ENCODE data around the gene FAM117A.
"Not testable (repeated sequence)": the region's sequence is repeated elsewhere in the genome, so short reads cannot be mapped to it uniquely, and the experiment has no call there.

The FAM117A gene

GRCh38 chr17:49776551-49777300 is 12.8 kb upstream of the FAM117A start:
- Mint-ChIP-seq H3K27ac (no peak overlapping the region), H3K4me3 (no peak overlapping the region), H3K9me3 (no peaks in the 10 kb centered on the region), H3K4me1 (peaks cover 6% of the 10 kb centered on the region), H3K27me3 (no peaks in the 10 kb centered on the region)
- ATAC-seq: no peak
- DNase-seq: no peak

GRCh38 chr17:49775546-49776260 is 11.8 kb upstream of the FAM117A start:
- no peak for DNase-seq

GRCh38 chr17:49766918-49767530 is 3.1 kb upstream of the FAM117A start:
- peaks cover 8% of the 10 kb centered on the region for H3K27me3 Mint-ChIP-seq
- H3K9me3 Mint-ChIP-seq: no peaks in the 10 kb centered on the region
- peaks cover 25% of the 10 kb centered on the region for H3K4me1 Mint-ChIP-seq
- peak overlapping the region in 1 of 2 donors; percentile 27 for H3K27ac Mint-ChIP-seq
- H3K4me3 Mint-ChIP-seq: no peak overlapping the region
- ATAC-seq (no peak), DNase-seq (no peak)

More at GRCh38 chr17:49775546-49776260, 11.8 kb upstream of the FAM117A start:
- no peak overlapping the region for H3K27ac Mint-ChIP-seq
- no peaks in the 10 kb centered on the region for H3K27me3 Mint-ChIP-seq
- H3K4me1 Mint-ChIP-seq: peaks cover 6% of the 10 kb centered on the region
- no peaks in the 10 kb centered on the region for H3K9me3 Mint-ChIP-seq
- H3K4me3 Mint-ChIP-seq: no peak overlapping the region
- ATAC-seq: no peak

GRCh38 chr17:49764559-49765180 is 739 bp upstream of the FAM117A start:
- Mint-ChIP-seq H3K27me3 (peaks cover 8% of the 10 kb centered on the region), H3K4me1 (peaks cover 47% of the 10 kb centered on the region), H3K27ac (peak overlapping the region in 1 of 2 donors; percentile 57), H3K9me3 (no peaks in the 10 kb centered on the region), H3K4me3 (peak overlapping the region; percentile 95 to 100)
- no peak for DNase-seq
- ATAC-seq: no peak

GRCh38 chr17:49762151-49762941 is 1.6 kb downstream of the FAM117A start:
- Mint-ChIP-seq H3K27me3 (peaks cover 8% of the 10 kb centered on the region), H3K27ac (no peak overlapping the region), H3K4me3 (peak overlapping the region; percentile 95 to 100), H3K9me3 (no peaks in the 10 kb centered on the region), H3K4me1 (peaks cover 68% of the 10 kb centered on the region)
- DNase-seq (no peak), ATAC-seq (no peak)

GRCh38 chr17:49760932-49761558 is 2.9 kb downstream of the FAM117A start:
- ATAC-seq: no peak
- Mint-ChIP-seq H3K27ac (no peak overlapping the region), H3K4me1 (peaks cover 81% of the 10 kb centered on the region), H3K9me3 (no peaks in the 10 kb centered on the region), H3K4me3 (peak overlapping the region; percentile 57 to 95), H3K27me3 (peaks cover 6% of the 10 kb centered on the region)
- no peak for DNase-seq

GRCh38 chr17:49760296-49760695 is 3.6 kb downstream of the FAM117A start:
- H3K27ac Mint-ChIP-seq: peak overlapping the region in 1 of 2 donors; percentile 49
- peak overlapping the region; percentile 57 to 60 for H3K4me3 Mint-ChIP-seq

GRCh38 chr17:49759203-49759602 is 4.7 kb downstream of the FAM117A start:
- H3K9me3 Mint-ChIP-seq: no peaks in the 10 kb centered on the region
- no peak for ATAC-seq
- no peak overlapping the region for H3K4me3 Mint-ChIP-seq
- peaks cover 88% of the 10 kb centered on the region for H3K4me1 Mint-ChIP-seq
- no peak for DNase-seq
- H3K27ac Mint-ChIP-seq: no peak overlapping the region
- no peaks in the 10 kb centered on the region for H3K27me3 Mint-ChIP-seq

More at GRCh38 chr17:49760296-49760695, 3.6 kb downstream of the FAM117A start:
- Mint-ChIP-seq H3K9me3 (no peaks in the 10 kb centered on the region), H3K4me1 (peaks cover 87% of the 10 kb centered on the region), H3K27me3 (no peaks in the 10 kb centered on the region)
- no peak for ATAC-seq
- DNase-seq: no peak

GRCh38 chr17:49758464-49759010 is 5.4 kb downstream of the FAM117A start:
- H3K27me3 Mint-ChIP-seq, H3K4me3 Mint-ChIP-seq, ATAC-seq, DNase-seq, H3K27ac Mint-ChIP-seq, H3K9me3 Mint-ChIP-seq: not testable (repeated sequence)
- peaks cover 95% of the 10 kb centered on the region for H3K4me1 Mint-ChIP-seq

GRCh38 chr17:49757151-49757777 is 6.7 kb downstream of the FAM117A start:
- H3K9me3 Mint-ChIP-seq: no peaks in the 10 kb centered on the region
- peaks cover 96% of the 10 kb centered on the region for H3K4me1 Mint-ChIP-seq
- H3K27ac Mint-ChIP-seq: no peak overlapping the region
- ATAC-seq (no peak), DNase-seq (no peak)
- no peaks in the 10 kb centered on the region for H3K27me3 Mint-ChIP-seq
- H3K4me3 Mint-ChIP-seq: peak overlapping the region in 1 of 2 donors; percentile 22

GRCh38 chr17:49756323-49757150 is 7.4 kb downstream of the FAM117A start:
- peak overlapping the region in 1 of 2 donors; percentile 22 for H3K4me3 Mint-ChIP-seq
- no peak for ATAC-seq
- H3K27me3 Mint-ChIP-seq: no peaks in the 10 kb centered on the region

GRCh38 chr17:49755663-49756283 is 8.2 kb downstream of the FAM117A start:
- peak overlapping the region; percentile 56 to 84 for H3K27ac Mint-ChIP-seq
- H3K9me3 Mint-ChIP-seq: no peaks in the 10 kb centered on the region
- peaks cover 91% of the 10 kb centered on the region for H3K4me1 Mint-ChIP-seq
- no peak overlapping the region for H3K4me3 Mint-ChIP-seq
- H3K27me3 Mint-ChIP-seq: no peaks in the 10 kb centered on the region
- ATAC-seq (no peak), DNase-seq (no peak)

More at GRCh38 chr17:49756323-49757150, 7.4 kb downstream of the FAM117A start:
- H3K27ac Mint-ChIP-seq: peak overlapping the region in 1 of 2 donors; percentile 56
- no peak for DNase-seq
- H3K4me1 Mint-ChIP-seq: peaks cover 95% of the 10 kb centered on the region
- no peaks in the 10 kb centered on the region for H3K9me3 Mint-ChIP-seq

GRCh38 chr17:49753959-49754391 is 10.0 kb downstream of the FAM117A start:
- Mint-ChIP-seq H3K9me3 (no peaks in the 10 kb centered on the region), H3K4me1 (peaks cover 90% of the 10 kb centered on the region), H3K4me3 (no peak overlapping the region), H3K27me3 (no peaks in the 10 kb centered on the region), H3K27ac (no peak overlapping the region)
- DNase-seq (no peak), ATAC-seq (no peak)
